GM12801 (cell line): ENCODE measurements around the gene KLF8.

Experiments
- CTCF ChIP-seq: IDR thresholded peaks from one replicate; pipeline ENCODE4 v1.5.1; 2011; ENCODE audit warnings: control low read depth; ENCODE audit not compliant: insufficient read length; ENCODE audit errors: extremely low read depth

KLF8 gene

GRCh38 chrX:56310581-56310980 lies 78.4 kb downstream of the KLF8 start:
- no peak for TF ChIP-seq CTCF

DNA sequence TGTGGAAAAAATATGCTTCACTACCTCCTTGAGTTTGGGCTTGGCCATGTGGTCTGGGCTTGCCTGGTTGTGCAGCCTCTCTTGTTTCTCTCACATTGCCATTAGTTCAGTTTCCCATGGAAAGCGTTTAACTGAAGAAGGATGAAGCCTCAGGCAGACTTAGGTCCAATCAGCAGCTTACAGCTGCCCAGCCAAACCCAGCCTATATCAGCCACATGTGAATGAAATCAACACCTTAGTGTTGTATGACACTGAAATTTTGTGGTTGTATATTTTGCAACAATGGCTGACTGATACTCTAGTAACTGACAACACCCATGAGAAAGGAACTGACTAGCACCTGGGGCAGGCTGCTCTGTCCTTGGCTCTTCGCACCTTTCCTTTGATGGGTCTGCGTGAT lies 81.2 kb downstream of the KLF8 start:
- no peak for TF ChIP-seq CTCF

DNA sequence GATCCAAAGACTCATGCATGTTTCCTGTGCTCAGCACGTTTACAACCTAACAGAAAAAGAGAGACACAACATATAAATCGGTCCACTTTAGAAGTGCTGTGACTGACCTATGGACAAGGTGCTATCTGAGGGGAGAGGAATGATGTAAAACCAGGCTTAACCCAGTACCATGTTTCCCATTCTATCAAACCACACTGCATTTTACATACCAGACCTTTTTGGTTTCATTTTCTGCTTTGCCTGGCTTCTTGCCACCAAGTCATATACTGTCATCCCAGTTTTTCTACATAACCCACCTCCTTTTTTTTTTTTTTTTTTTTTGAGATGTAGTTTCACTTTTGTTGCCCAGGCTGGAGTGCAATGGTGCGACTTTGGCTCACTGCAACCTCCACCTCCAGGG lies 82.2 kb downstream of the KLF8 start:
- no peak for TF ChIP-seq CTCF

GRCh38 chrX:56318076-56318475 lies 85.9 kb downstream of the KLF8 start:
- TF ChIP-seq CTCF: no peak

- no peak for TF ChIP-seq CTCF
Observed at GRCh38 chrX:56319165-56319564, 87.0 kb downstream of the KLF8 start.
